Measurements from ENCODE around the gene ARHGAP1. TPM values are rescaled to one million over a fixed set of nuclear protein-coding genes. Genes with fewer than 3 reads are reported as not detected.

ARHGAP1 gene
- total and polyA plus RNA-seq, 2 donors (not counting 3 experiments of a cell fraction or from before 2014, with no cell fraction given), result 30.9 to 58.2 TPM

DNA sequence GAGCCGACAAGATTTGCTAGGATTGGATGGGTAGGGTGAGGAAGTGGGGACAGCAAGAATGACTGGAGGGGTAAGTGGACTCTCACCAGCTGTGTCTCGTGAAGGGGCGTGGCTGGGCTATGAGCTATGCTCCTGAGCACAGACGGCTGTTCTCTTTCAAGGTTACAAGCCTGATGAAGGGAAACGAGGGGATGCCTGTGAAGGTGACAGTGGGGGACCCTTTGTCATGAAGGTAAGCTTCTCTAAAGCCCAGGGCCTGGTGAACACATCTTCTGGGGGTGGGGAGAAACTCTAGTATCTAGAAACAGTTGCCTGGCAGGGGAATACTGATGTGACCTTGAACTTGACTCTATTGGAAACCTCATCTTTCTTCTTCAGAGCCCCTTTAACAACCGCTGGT, 38.5 kb upstream of the ARHGAP1 start:
- H4K20me1 ChIP-seq (replicated peaks; ENCODE audit: control insufficient read depth, extremely low read depth, insufficient read depth, low read length), result no peaks in the 10 kb centered on the region
- H3K4me2 ChIP-seq (ENCODE audit: insufficient read depth, low read length), result no peak overlapping the region
- dilution Hi-C loops (cut with MboI; ENCODE audit: extremely low pct_ligation_motif_present, low sequenced_read_pairs), result no loop called here
- H3K9me3 ChIP-seq (replicated peaks; ENCODE audit: control insufficient read depth, insufficient read depth, low read length), result no peaks in the 10 kb centered on the region
- no peaks in the 10 kb centered on the region for H3K9me1 ChIP-seq (replicated peaks; ENCODE audit: control insufficient read depth, extremely low read depth, insufficient read depth, low read length)
- no peak overlapping the region for H2AFZ ChIP-seq (ENCODE audit: low read depth, low read length)
- no peak overlapping the region for H3K4me3 ChIP-seq (replicated peaks in 1 of 3; ENCODE audit: insufficient read depth in 1 of 3, low read depth in 1 of 3, low read length in 3 of 3)
- peaks cover 4% of the 10 kb centered on the region for H3K4me1 ChIP-seq (ENCODE audit: control insufficient read depth, extremely low read depth, insufficient read depth, low read length)
- no peaks in the 10 kb centered on the region for H3K79me2 ChIP-seq (ENCODE audit: control insufficient read depth, insufficient read depth, low read length)
- TF ChIP-seq FOS (IDR thresholded peaks at IDR 0.05; ENCODE audit: borderline replicate concordance, insufficient read depth, low read length) (no peak), POLR2AphosphoS5 (IDR thresholded peaks at IDR 0.05; ENCODE audit: insufficient read depth, low read depth, low read length) (no peak)
- TF ChIP-seq, protein P1, sequence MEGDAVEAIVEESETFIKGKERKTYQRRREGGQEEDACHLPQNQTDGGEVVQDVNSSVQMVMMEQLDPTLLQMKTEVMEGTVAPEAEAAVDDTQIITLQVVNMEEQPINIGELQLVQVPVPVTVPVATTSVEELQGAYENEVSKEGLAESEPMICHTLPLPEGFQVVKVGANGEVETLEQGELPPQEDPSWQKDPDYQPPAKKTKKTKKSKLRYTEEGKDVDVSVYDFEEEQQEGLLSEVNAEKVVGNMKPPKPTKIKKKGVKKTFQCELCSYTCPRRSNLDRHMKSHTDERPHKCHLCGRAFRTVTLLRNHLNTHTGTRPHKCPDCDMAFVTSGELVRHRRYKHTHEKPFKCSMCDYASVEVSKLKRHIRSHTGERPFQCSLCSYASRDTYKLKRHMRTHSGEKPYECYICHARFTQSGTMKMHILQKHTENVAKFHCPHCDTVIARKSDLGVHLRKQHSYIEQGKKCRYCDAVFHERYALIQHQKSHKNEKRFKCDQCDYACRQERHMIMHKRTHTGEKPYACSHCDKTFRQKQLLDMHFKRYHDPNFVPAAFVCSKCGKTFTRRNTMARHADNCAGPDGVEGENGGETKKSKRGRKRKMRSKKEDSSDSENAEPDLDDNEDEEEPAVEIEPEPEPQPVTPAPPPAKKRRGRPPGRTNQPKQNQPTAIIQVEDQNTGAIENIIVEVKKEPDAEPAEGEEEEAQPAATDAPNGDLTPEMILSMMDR (IDR thresholded peaks at IDR 0.05; ENCODE audit: extremely low read depth in 1 of 2, insufficient read depth in 1 of 2, low read depth in 1 of 2, low read length in 2 of 2), result no peak
- H3K27me3 ChIP-seq (ENCODE audit: control insufficient read depth in 2 of 2, insufficient read depth in 2 of 2, low read length in 2 of 2), result no peaks in the 10 kb centered on the region
- intact Hi-C loops (cut with micrococcal nuclease), result no loop called here
- BruUV-seq (replicated peaks), result no TSS peak
- POLR2A ChIA-PET, result no interaction called here
- no peak overlapping the region for H3K9ac ChIP-seq (replicated peaks; ENCODE audit: extremely low read depth, insufficient read depth, low read length)
- no peak overlapping the region for H3K27ac ChIP-seq (ENCODE audit: insufficient read depth, low read depth, low read length)
- H3K36me3 ChIP-seq (ENCODE audit: control insufficient read depth in 2 of 2, extremely low read depth in 1 of 2, insufficient read depth in 2 of 2, low read length in 2 of 2), result peaks cover 13 to 19% of the 10 kb centered on the region in 2 experiments
- FAIRE-seq, result no peak
- CTCF ChIA-PET, result interaction anchor here (1.0 to 1.2 kb wide), 2 partner anchors 14 to 19 kb away, joined by 3 read pairs; no protein-coding TSS in a partner anchor
- DNase-seq (ENCODE audit: low read depth, low spot score), result no peak

- no peaks in the 10 kb centered on the region for H4K20me1 ChIP-seq (replicated peaks; ENCODE audit: control insufficient read depth, extremely low read depth, insufficient read depth, low read length)
- H2AFZ ChIP-seq (ENCODE audit: low read depth, low read length), result no peak overlapping the region
- H3K4me3 ChIP-seq (replicated peaks in 1 of 3; ENCODE audit: insufficient read depth in 1 of 3, low read depth in 1 of 3, low read length in 3 of 3), result no peak overlapping the region
- H3K79me2 ChIP-seq (ENCODE audit: control insufficient read depth, insufficient read depth, low read length), result no peaks in the 10 kb centered on the region
- H3K9me1 ChIP-seq (replicated peaks; ENCODE audit: control insufficient read depth, extremely low read depth, insufficient read depth, low read length), result no peaks in the 10 kb centered on the region
- no peak for FAIRE-seq
- CTCF ChIA-PET, result no interaction called here
- TF ChIP-seq MAX (IDR thresholded peaks at IDR 0.05; ENCODE audit: insufficient read depth, insufficient read length) (no peak), POLR2AphosphoS5 (IDR thresholded peaks at IDR 0.05; ENCODE audit: insufficient read depth, low read depth, low read length) (no peak), MYC (IDR thresholded peaks at IDR 0.05; ENCODE audit: low read depth, low read length) (no peak), FOS (IDR thresholded peaks at IDR 0.05; ENCODE audit: borderline replicate concordance, insufficient read depth, low read length) (no peak), EZH2 (IDR thresholded peaks at IDR 0.05; ENCODE audit: borderline replicate concordance, low read depth, low read length, severe bottlenecking) (no peak), JUN (IDR thresholded peaks at IDR 0.05; ENCODE audit: borderline replicate concordance, insufficient read depth, insufficient read length, low read depth) (no peak), GATA2 (IDR thresholded peaks at IDR 0.05; ENCODE audit: insufficient read depth, insufficient read length, low read depth, low read length) (no peak), POLR2A (IDR thresholded peaks at IDR 0.05; ENCODE audit: low read depth, low read length) (no peak)
- TF ChIP-seq, protein P1 (IDR thresholded peaks at IDR 0.05; ENCODE audit: extremely low read depth in 1 of 2, insufficient read depth in 1 of 2, low read depth in 1 of 2, low read length in 2 of 2), result no peak
- H3K27me3 ChIP-seq (ENCODE audit: control insufficient read depth in 2 of 2, insufficient read depth in 2 of 2, low read length in 2 of 2), result no peaks in the 10 kb centered on the region
- H3K9ac ChIP-seq (replicated peaks; ENCODE audit: extremely low read depth, insufficient read depth, low read length), result no peak overlapping the region
- dilution Hi-C loops (cut with MboI; ENCODE audit: extremely low pct_ligation_motif_present, low sequenced_read_pairs), result no loop called here
- H3K4me1 ChIP-seq (ENCODE audit: control insufficient read depth, extremely low read depth, insufficient read depth, low read length), result peaks cover 4% of the 10 kb centered on the region
- intact Hi-C loops (cut with micrococcal nuclease), result loop anchor here (2.0 kb wide), 1 partner anchor 37 kb away; the partner anchor contains the start of genes ARHGAP1 and ZNF408
- no peaks in the 10 kb centered on the region for H3K9me3 ChIP-seq (replicated peaks; ENCODE audit: control insufficient read depth, insufficient read depth, low read length)
- POLR2A ChIA-PET, result interaction anchor here (0.7 kb wide), 1 partner anchor 373 kb away, joined by 4 read pairs; no protein-coding TSS in a partner anchor
- DNase-seq (ENCODE audit: low read depth, low spot score), result no peak
- no peak overlapping the region for H3K27ac ChIP-seq (ENCODE audit: insufficient read depth, low read depth, low read length)
- no TSS peak for BruUV-seq (replicated peaks)
- no peak overlapping the region for H3K4me2 ChIP-seq (ENCODE audit: insufficient read depth, low read length)
- peaks cover 6 to 8% of the 10 kb centered on the region in 2 experiments for H3K36me3 ChIP-seq (ENCODE audit: control insufficient read depth in 2 of 2, extremely low read depth in 1 of 2, insufficient read depth in 2 of 2, low read length in 2 of 2)
Measured at GRCh38 chr11:46737699-46738098, 37.3 kb upstream of the ARHGAP1 start.
